ENCODE results near the gene SLC25A20. TPM values are rescaled to one million over a fixed set of nuclear protein-coding genes. Genes with fewer than 3 reads are reported as not detected.
"Not testable (repeated sequence)": the region's sequence is repeated elsewhere in the genome, so short reads cannot be mapped to it uniquely, and the experiment has no call there.

The SLC25A20 gene
- total RNA-seq, 4 donors from 2014 or later, result 8.4 to 83.8 (median 31.7) TPM

- Histone ChIP-seq H3K36me3 (no peaks in the 10 kb centered on the region), H3K27me3 (no peaks in the 10 kb centered on the region), H3K27ac (no peak overlapping the region), H3K9me3 (no peaks in the 10 kb centered on the region), H3K4me3 (no peak overlapping the region), H3K4me1 (peaks cover 7 to 21% (median 16%) of the 10 kb centered on the region in 4 donors)
- 74% methylated on average over 1 of the region's 1 CpG; no CpG with 5 or more reads in 1 of the 2 donors for WGBS, 2 donors (ENCODE audit: low coverage in 1 of 2)
- intact Hi-C loops (cut with DNase I; ENCODE audit: low total_unique reads) (no loop called here), in situ Hi-C loops (cut with MboI; ENCODE audit: low pct_ligation_motif_present in 1 of 4, low pct_unique_long_range_greater_than_20kb in 1 of 4, low sequenced_read_pairs in 3 of 4) (no loop called here)
- TF ChIP-seq POLR2A (IDR thresholded peaks at IDR 0.05) (no peak), EP300 (IDR thresholded peaks at IDR 0.05; ENCODE audit: low read depth) (no peak), POLR2AphosphoS5 (IDR thresholded peaks at IDR 0.05) (no peak), CTCF (IDR thresholded peaks at IDR 0.05) (no peak)
- no peak for DNase-seq
Observed at GRCh38 chr3:48915296-48915695, 16.6 kb upstream of the SLC25A20 start.

GRCh38 chr3:48907026-48907425 lies 8.3 kb upstream of the SLC25A20 start:
- in situ Hi-C loops (cut with MboI; ENCODE audit: low pct_ligation_motif_present in 1 of 4, low pct_unique_long_range_greater_than_20kb in 1 of 4, low sequenced_read_pairs in 3 of 4); intact Hi-C loops (cut with DNase I; ENCODE audit: low total_unique reads): not testable (repeated sequence)

GRCh38 chr3:48899273-48899672 lies 591 bp upstream of the SLC25A20 start:
- H3K27ac ChIP-seq, result peak overlapping the region; percentile 85 to 92 (median 87)
- TF ChIP-seq EP300 (IDR thresholded peaks at IDR 0.05; ENCODE audit: low read depth) (no peak), CTCF (IDR thresholded peaks at IDR 0.05) (no peak), POLR2A (IDR thresholded peaks at IDR 0.05) (no peak), POLR2AphosphoS5 (IDR thresholded peaks at IDR 0.05) (no peak)
- no peak for DNase-seq
- intact Hi-C loops (cut with DNase I; ENCODE audit: low total_unique reads), result no loop called here
- H3K9me3 ChIP-seq, result no peaks in the 10 kb centered on the region
- no peaks in the 10 kb centered on the region for H3K36me3 ChIP-seq
- in situ Hi-C loops (cut with MboI; ENCODE audit: low pct_ligation_motif_present in 1 of 4, low pct_unique_long_range_greater_than_20kb in 1 of 4, low sequenced_read_pairs in 3 of 4), result no loop called here
- 63 to 68% methylated on average over 4 of the region's 4 CpGs for WGBS, 2 donors (ENCODE audit: low coverage in 1 of 2)
- peaks cover 8 to 20% (median 16%) of the 10 kb centered on the region in 4 donors for H3K4me1 ChIP-seq
- no peaks in the 10 kb centered on the region for H3K27me3 ChIP-seq
- peak overlapping the region in 3 of 4 donors; percentile 60 to 70 (median 65) for H3K4me3 ChIP-seq

More at GRCh38 chr3:48907026-48907425, 8.3 kb upstream of the SLC25A20 start:
- H3K27ac ChIP-seq, H3K4me3 ChIP-seq, H3K9me3 ChIP-seq, H3K4me1 ChIP-seq, DNase-seq, H3K27me3 ChIP-seq, H3K36me3 ChIP-seq: not testable (repeated sequence)
- 91 to 92% methylated on average over 4 to 13 of the region's 13 CpGs for WGBS, 2 donors (ENCODE audit: low coverage in 1 of 2)

- 23 to 55% methylated on average over 5 to 17 of the region's 17 CpGs for WGBS, 2 donors (ENCODE audit: low coverage in 1 of 2)
- no peaks in the 10 kb centered on the region for H3K9me3 ChIP-seq
- TF ChIP-seq POLR2AphosphoS5 (IDR thresholded peaks at IDR 0.05) (peak in 1 of 3 donors; percentile 3), CTCF (IDR thresholded peaks at IDR 0.05) (no peak), POLR2A (IDR thresholded peaks at IDR 0.05) (no peak)
- in situ Hi-C loops (cut with MboI; ENCODE audit: low pct_ligation_motif_present in 1 of 4, low pct_unique_long_range_greater_than_20kb in 1 of 4, low sequenced_read_pairs in 3 of 4) (no loop called here), intact Hi-C loops (cut with DNase I; ENCODE audit: low total_unique reads) (no loop called here)
- H3K4me1 ChIP-seq, result peaks cover 8 to 20% (median 16%) of the 10 kb centered on the region in 4 donors
- no peaks in the 10 kb centered on the region for H3K27me3 ChIP-seq
- peak overlapping the region; percentile 85 to 92 (median 87) for H3K27ac ChIP-seq
- H3K4me3 ChIP-seq, result peak overlapping the region; percentile 40 to 70 (median 62)
- peak; percentile 26 for DNase-seq
- no peaks in the 10 kb centered on the region for H3K36me3 ChIP-seq
Observed at GRCh38 chr3:48897460-48898376, 964 bp downstream of the SLC25A20 start.
